ENCODE measurements around the gene WDR43.

DNA sequence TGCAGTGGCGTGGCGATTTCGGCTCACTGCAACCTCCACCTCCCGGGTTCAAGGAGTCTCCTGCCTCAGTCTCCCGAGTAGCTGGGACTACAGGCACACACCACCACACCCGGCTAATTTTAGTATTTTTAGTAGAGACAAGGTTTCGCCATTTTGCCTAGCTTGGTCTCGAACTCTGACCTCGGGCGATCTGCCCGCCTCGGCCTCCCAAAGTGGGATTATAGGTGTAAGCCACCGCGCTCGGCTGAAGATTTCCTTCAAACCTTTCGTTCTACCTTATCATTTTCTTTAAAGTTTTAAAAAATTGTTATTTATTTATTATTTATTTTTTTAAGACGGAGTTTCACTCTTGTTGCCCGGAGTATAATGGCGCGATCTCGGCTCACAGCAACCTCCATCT lies 979 bp upstream of the WDR43 start:
- TF ChIP-seq, protein P1, sequence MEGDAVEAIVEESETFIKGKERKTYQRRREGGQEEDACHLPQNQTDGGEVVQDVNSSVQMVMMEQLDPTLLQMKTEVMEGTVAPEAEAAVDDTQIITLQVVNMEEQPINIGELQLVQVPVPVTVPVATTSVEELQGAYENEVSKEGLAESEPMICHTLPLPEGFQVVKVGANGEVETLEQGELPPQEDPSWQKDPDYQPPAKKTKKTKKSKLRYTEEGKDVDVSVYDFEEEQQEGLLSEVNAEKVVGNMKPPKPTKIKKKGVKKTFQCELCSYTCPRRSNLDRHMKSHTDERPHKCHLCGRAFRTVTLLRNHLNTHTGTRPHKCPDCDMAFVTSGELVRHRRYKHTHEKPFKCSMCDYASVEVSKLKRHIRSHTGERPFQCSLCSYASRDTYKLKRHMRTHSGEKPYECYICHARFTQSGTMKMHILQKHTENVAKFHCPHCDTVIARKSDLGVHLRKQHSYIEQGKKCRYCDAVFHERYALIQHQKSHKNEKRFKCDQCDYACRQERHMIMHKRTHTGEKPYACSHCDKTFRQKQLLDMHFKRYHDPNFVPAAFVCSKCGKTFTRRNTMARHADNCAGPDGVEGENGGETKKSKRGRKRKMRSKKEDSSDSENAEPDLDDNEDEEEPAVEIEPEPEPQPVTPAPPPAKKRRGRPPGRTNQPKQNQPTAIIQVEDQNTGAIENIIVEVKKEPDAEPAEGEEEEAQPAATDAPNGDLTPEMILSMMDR (conservative IDR thresholded peaks at IDR 0.05; ENCODE audit: low read depth, low read length) = no peak
- TF ChIP-seq EZH2phosphoT487 (IDR thresholded peaks at IDR 0.05; ENCODE audit: borderline replicate concordance, low read length) (no peak), EZH2 (IDR thresholded peaks at IDR 0.05; ENCODE audit: low read length, unreplicated experiment) (no peak)

Data from PC-3 (cell line).